ENCODE measurements around the gene CCER1.

Gene CCER1

GRCh38 chr12:90902596-90902995 is 52.4 kb downstream of the CCER1 start:
- Histone ChIP-seq H3K4me2 (ENCODE audit: low read length) (no peak overlapping the region), H3K27me3 (ENCODE audit: insufficient read depth, low read length) (no peaks in the 10 kb centered on the region), H4K91ac (ENCODE audit: low read depth, low read length) (no peak overlapping the region), H3K9me3 (ENCODE audit: insufficient read depth, low read depth, low read length) (no peaks in the 10 kb centered on the region), H4K8ac (ENCODE audit: low read depth, low read length) (no peak overlapping the region), H3K18ac (ENCODE audit: low read length) (no peak overlapping the region), H3K4me1 (ENCODE audit: control insufficient read depth in 1 of 2, insufficient read depth in 2 of 2, low read length in 2 of 2) (no peaks in the 10 kb centered on the region), H3K79me1 (ENCODE audit: low read length) (no peaks in the 10 kb centered on the region), H3K27ac (ENCODE audit: low read depth, low read length) (no peak overlapping the region), H3K14ac (ENCODE audit: low read length) (no peak overlapping the region), H2AFZ (ENCODE audit: insufficient read depth, low read length, poor library complexity) (no peak overlapping the region), H2BK120ac (ENCODE audit: insufficient read depth, low read length, poor library complexity) (no peak overlapping the region), H3K23ac (ENCODE audit: low read length) (no peak overlapping the region), H3K4ac (ENCODE audit: low read depth, low read length) (no peak overlapping the region), H3K4me3 (ENCODE audit: low read depth, low read length) (no peak overlapping the region), H3K79me2 (ENCODE audit: control insufficient read depth, insufficient read depth, low read length, poor library complexity) (no peaks in the 10 kb centered on the region), H2BK12ac (ENCODE audit: low read length) (no peak overlapping the region), H3K36me3 (ENCODE audit: control insufficient read depth in 1 of 2, insufficient read depth in 2 of 2, low read length in 2 of 2) (no peaks in the 10 kb centered on the region), H3K9ac (ENCODE audit: low read length) (no peak overlapping the region), H4K12ac (ENCODE audit: low read depth, low read length) (no peak overlapping the region), H2BK5ac (ENCODE audit: low read depth, low read length, poor library complexity) (no peak overlapping the region), H2AK5ac (ENCODE audit: low read length) (no peak overlapping the region)
- DNase-seq, result peak; percentile 62 to 88
- no CpG with 5 or more reads among the region's 2 CpGs for WGBS (ENCODE audit: extremely low coverage, insufficient coverage, insufficient read length)
